ENCODE results near the gene PTP4A2. TPM values are rescaled to one million over a fixed set of nuclear protein-coding genes. Genes with fewer than 3 reads are reported as not detected.
A peak's percentile ranks its signal among the peaks of the same experiment; 100 is the strongest.

Gene PTP4A2
- total and polyA plus RNA-seq, 10 of the 15 experiments (the other 5 are each of a cell fraction or from before 2014, with no cell fraction given): 180 to 909 (median 375) TPM

GRCh38 chr1:31939484-31940329 is 1.5 kb upstream of the PTP4A2 start (continued):
- TF ChIP-seq MLLT1 (IDR thresholded peaks at IDR 0.05): 0 out of 2 replicates have a peak, but pooled peaks have one; percentile 3
- no peak for TF ChIP-seq CBX3 (IDR thresholded peaks at IDR 0.05; ENCODE audit: borderline replicate concordance, low read depth)
- no peak for TF ChIP-seq E4F1 (IDR thresholded peaks at IDR 0.05; ENCODE audit: borderline replicate concordance, partially characterized antibody)
- no peak for TF ChIP-seq TBL1XR1 (IDR thresholded peaks at IDR 0.05; ENCODE audit: low read depth, low read length)
- TF ChIP-seq YY1 (IDR thresholded peaks at IDR 0.05; ENCODE audit: low read depth, low read length): peak; percentile 85
- no peak for TF ChIP-seq HSF1 (IDR thresholded peaks at IDR 0.05; ENCODE audit: low read depth, low read length)
- peak; percentile 53; the same call in 1 of the 2 replicates for TF ChIP-seq CREM (IDR thresholded peaks at IDR 0.05; ENCODE audit: low read depth)
- peak; percentile 9 to 15; a peak in 1 of 4 replicates for TF ChIP-seq EP300 (IDR thresholded peaks at IDR 0.05; ENCODE audit: borderline replicate concordance in 1 of 2, control insufficient read depth in 1 of 2, low read depth in 2 of 2, low read length in 2 of 2)
- TF ChIP-seq RELA (IDR thresholded peaks at IDR 0.05; ENCODE audit: borderline replicate concordance, partially characterized antibody): peak; percentile 46
- no peak for TF ChIP-seq EZH2 (IDR thresholded peaks at IDR 0.05; ENCODE audit: borderline replicate concordance, control insufficient read depth, low read depth, low read length)
- TF ChIP-seq ZBTB4 (CRISPR knock-in tag; IDR thresholded peaks at IDR 0.05): no peak
- TF ChIP-seq TCF12 (IDR thresholded peaks at IDR 0.05; ENCODE audit: low read depth, low read length): peak; percentile 91
- peak; percentile 62 for TF ChIP-seq EED (IDR thresholded peaks at IDR 0.05; ENCODE audit: low read depth)
- TF ChIP-seq RAD21 (IDR thresholded peaks at IDR 0.05; ENCODE audit: insufficient read depth, low read depth, low read length): peak; percentile 82
- peak; percentile 37; the same call in 1 of the 2 replicates for TF ChIP-seq JUNB (IDR thresholded peaks at IDR 0.05)
- TF ChIP-seq E2F8 (IDR thresholded peaks at IDR 0.05; ENCODE audit: low read depth, partially characterized antibody): no peak

All from GM12878 (cell line).